NCI-H2227 treated with DMSO at 0.1 percent for 48 hours (cell line): ENCODE data around the gene DNAH3.
"Not testable (repeated sequence)": the region's sequence is repeated elsewhere in the genome, so short reads cannot be mapped to it uniquely, and the experiment has no call there.

Experiments used
- DNase-seq: peaks from one replicate; lab custom pipeline; 2025; lab: John Stamatoyannopoulos, UW

Gene DNAH3

GRCh38 chr16:21120976-21121520, 29.6 kb downstream of the DNAH3 start:
- DNase-seq: no peak

- no peak for DNase-seq
Observed at GRCh38 chr16:21117567-21117966, 33.1 kb downstream of the DNAH3 start.

- no peak for DNase-seq
Observed at GRCh38 chr16:21116148-21116693, 34.4 kb downstream of the DNAH3 start.

DNA sequence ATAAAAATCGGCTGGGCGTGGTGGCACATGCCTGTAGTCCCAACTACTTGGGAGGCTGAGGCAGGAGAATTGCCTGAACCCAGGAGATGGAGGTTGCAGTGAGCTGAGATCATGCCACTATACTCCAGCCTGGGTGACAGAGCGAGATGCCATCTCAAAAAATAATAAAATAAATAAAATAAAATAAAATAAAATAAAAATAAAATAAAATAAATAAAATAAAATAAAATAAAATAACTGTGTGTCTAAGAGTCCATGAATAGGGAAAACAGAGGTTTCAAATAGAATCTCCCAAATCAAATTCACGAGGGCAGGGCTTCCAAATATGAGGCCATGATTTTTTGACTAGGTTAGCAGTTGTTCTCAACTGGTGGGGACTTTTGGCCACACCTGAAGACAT, 35.1 kb downstream of the DNAH3 start:
- not testable (repeated sequence) for DNase-seq

DNA sequence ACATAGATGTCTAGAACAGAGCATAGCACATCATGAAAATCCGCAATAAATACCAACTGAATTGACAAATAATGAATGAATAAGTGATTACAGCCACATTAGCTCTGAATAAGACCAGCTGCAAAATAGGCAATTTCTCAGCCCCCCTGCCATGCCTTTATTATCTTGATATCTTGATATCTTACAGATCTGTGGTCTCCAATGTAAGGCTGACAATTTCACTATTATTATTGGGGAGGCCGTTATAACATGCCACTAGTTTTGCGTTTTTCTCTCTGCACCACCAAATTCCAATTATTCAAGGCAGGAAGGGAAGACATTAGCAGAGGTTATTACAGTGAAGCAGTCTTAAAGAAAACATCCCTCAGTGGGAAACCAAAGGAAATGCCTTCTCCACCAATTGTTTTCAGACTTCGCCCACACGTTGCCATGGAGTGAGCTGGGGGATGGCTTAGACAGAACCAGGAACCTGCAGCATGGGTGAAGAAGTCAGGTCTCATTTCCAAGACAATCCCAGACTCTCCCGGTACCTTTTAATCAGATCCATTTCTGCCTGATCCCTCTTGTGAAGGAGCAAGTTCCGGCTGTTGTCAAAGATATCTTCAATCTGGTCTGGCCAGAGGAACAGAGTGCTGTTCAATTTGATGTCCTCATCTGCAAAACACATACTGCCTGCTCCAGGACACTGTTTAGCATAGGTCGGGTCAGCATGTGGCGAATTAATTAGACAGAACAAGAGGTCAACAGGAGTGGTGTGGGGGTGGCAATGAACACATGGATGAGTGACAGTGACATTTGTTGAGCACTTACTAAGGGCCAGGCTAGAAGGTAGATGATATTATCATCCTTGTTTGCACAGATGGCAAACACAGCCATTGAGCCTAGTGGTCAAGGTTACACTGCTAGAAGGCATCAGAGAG, 46.4 kb downstream of the DNAH3 start:
- peak; percentile 66 for DNase-seq

DNA sequence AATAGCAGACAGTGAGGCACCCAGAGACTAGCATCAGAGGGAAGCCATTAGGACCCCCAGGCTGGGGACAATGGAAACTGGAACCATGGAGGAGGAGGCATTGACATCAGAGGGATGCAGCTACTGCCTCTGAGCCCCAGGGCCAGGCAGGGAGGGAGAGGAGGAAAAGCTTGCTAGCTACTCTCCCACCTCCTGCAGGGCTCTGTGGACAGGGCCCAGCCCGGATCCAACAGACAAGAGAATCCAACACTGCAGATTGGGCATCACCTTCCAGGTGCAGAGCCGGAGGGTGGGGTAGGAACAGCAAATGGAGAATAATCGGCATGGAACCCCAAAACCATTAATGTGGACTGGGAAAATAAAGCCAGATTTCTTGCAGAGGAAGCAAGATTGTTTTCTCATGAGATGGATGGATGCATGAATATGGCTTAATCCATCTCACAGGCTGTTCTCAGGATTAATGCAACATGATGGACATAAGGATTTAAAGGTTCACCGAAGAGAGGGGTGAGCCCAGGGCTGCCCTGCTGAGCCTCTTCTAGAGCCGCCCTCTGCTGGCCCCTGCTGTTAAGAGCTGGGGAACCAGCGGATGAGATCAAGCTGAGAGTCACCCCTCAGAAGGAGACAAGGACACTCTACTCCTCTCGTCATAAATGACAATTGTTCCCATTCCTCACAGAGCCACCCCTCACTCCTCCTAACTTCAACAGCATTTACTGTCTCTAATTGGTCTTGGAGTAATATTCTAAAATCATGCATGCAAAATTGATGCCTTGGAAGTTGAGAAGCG, 48.8 kb downstream of the DNAH3 start:
- DNase-seq: no peak

- DNase-seq: no peak
Observed at GRCh38 chr16:21100447-21100846, 50.2 kb downstream of the DNAH3 start.

- DNase-seq: no peak
Observed at GRCh38 chr16:21097151-21097550, 53.5 kb downstream of the DNAH3 start.

GRCh38 chr16:21094719-21095118, 55.9 kb downstream of the DNAH3 start:
- not testable (repeated sequence) for DNase-seq

GRCh38 chr16:21092951-21093350, 57.7 kb downstream of the DNAH3 start:
- no peak for DNase-seq

DNA sequence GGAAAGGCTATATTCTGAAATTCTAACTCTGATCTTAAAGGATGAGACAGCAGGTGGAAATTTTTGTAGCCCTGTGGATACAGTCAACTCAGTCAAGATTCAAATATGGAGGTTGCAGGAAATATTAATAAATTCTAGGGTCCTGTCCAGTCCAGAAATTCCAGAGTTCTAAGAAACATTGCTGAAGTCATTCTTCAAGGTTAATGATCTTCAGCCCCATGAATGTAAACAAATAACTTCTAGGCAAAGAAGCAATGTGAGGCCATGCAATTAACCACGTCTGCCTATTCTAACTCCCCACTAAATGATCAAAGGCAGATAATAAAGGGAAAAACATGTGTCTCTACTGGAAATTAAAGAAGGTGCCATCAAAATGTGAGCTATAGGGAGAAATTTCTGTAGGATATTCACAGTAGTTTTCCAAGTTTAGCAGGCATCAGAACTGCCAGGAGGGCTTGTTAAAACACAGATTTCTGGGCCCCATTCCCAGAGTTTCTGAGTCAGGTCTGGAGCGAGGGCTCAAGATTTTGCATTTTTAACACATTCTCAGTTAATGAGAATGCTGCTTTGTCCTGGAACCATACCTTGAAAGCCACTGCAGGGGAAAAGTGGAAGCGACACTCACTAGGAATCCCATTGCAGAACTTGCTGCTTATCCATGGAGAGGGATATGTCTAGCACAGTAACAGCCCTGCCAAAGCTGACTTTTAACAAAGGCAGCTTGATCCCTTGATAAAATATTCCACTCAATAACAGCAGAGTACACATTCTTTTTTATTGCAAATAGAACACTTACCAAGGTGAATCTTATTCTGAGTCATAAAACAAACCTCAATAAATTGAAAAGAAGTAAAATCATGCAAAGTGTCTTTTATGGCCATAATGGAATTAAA, 61.8 kb downstream of the DNAH3 start:
- no peak for DNase-seq

- DNase-seq: no peak
Observed at GRCh38 chr16:21088143-21088542, 62.5 kb downstream of the DNAH3 start.

- DNase-seq: no peak
Observed at GRCh38 chr16:21084631-21085225, 65.9 kb downstream of the DNAH3 start.

DNA sequence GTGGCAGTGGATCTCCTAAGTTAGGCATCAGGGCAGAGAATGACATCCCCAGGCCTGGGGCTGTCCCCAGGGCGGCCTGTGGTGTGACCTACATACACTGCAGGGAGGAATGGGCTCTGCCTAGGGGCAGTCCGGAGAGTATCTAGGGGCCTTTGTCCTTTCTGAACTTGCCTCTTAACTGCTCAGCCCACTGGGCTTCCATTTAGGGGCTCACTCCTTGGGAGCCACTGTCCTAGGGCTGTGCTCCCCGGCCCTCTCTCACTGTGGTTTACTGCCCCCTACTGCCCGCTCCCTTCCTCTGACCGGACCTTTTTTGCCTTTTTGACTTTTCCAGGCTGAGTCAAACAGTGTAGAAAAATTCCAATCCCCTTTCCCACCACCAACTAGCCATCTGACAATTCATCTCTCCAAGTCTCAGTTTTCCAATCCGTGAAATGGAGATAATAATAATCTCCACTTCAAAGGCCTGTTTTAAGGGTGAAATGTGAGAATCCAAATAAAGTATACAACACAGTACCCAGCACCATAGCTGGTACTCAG, 66.8 kb downstream of the DNAH3 start:
- DNase-seq: peak; percentile 11

- DNase-seq: no peak
Observed at GRCh38 chr16:21081329-21081728, 69.3 kb downstream of the DNAH3 start.

GRCh38 chr16:21078563-21078962, 72.1 kb downstream of the DNAH3 start:
- DNase-seq: no peak

DNA sequence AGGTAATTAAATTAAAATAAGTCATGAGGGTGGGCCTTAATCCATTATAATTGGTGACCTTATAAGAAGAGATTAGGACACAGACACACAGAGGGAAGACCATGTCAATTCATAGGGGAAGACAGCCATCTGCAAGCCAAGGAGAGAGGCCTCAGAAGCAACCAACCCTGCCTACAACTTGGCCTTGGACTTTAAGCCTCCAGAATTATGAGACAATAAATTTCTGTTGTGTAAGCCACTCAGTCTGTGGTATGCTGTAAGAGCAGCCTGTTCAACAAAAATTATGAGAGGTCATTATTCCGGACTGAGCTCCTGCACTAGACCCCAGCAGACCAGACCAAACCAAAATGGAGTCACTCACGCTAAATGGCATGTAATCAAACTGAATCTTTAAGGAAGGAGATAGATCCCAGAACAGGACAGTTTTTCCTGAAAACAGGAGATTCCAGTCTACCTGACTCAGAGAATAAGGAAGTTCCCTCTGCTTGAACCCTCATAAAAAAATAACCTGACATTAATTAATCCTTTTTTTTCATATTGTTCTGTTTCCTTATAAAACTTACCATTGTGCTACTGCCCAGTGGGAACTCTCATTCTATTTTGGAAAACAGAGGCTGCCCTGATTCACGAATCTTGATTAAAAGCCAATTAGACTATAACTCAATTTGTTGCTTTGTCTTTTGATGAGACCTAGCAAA, 74.3 kb downstream of the DNAH3 start:
- DNase-seq: no peak

DNA sequence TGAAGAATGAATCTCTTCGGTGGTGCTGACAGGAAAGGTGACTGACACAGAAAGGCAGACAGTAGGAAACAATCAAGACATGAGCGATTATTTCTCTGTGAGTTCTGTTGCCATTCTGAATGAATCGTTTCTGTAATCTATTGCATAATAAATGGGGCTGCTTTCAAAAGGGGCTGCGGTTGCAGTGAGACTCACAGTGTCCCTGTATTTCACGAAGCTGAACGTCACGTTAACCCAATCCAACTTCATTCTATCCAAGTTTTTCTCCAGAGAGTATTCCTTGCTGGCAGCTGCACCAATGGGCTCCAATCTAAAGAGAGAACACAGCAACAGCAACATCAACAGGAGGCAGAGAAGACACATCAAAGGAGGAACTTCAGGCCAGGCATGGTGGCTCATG, 75.4 kb downstream of the DNAH3 start:
- DNase-seq: no peak

- no peak for DNase-seq
Observed at GRCh38 chr16:21072976-21073375, 77.7 kb downstream of the DNAH3 start.

GRCh38 chr16:21071741-21072140, 78.9 kb downstream of the DNAH3 start:
- DNase-seq: no peak
